Right lung (tissue), 5 donors: Measurements from ENCODE around the gene TPRG1L. TPM values are rescaled to one million over a fixed set of nuclear protein-coding genes. Genes with fewer than 3 reads are reported as not detected.

ENCODE experiments used
- DNase-seq, 2 donors: peaks; one replicate each; pipeline ENCODE4 v3.0.0-alpha.2; 2013
- polyA plus RNA-seq, 5 donors: library from polyadenylated mRNA; unstranded; fragments of 120-200 nt; gene quantifications; one replicate each; pipeline versions ENCODE4 v1.2.1 to v1.2.3, GENCODE V29; 2013; ENCODE audit warnings: inconsistent platforms in 1 of 5, low replicate concordance in 1 of 5; ENCODE audit not compliant: insufficient read length in 5 of 5, insufficient read depth in 1 of 5

Gene TPRG1L
- polyA plus RNA-seq, 5 donors = 26.3 to 34.9 (median 30.0) TPM

DNA sequence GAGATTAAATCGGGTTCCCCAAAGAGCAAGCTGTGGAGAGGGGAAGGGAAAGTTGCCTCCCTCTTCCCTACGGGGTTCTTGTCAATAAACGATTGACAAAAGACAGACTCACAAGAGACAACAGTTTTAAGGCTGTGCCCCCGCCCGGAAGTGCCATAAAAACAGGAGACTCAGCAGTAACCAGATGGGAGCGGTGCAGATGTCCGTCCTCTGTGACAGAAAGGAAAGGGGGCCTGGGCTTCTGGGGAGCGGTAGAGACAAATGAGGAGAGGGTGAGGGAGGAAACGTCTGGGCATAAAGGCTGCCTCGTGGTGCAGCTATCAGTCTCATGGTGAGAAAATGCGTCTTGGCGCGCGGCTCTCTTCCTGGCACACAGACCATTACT, 33.4 kb downstream of the TPRG1L start:
- DNase-seq = no peak

GRCh38 chr1:3659093-3659492, 34.3 kb downstream of the TPRG1L start:
- no peak for DNase-seq

DNA sequence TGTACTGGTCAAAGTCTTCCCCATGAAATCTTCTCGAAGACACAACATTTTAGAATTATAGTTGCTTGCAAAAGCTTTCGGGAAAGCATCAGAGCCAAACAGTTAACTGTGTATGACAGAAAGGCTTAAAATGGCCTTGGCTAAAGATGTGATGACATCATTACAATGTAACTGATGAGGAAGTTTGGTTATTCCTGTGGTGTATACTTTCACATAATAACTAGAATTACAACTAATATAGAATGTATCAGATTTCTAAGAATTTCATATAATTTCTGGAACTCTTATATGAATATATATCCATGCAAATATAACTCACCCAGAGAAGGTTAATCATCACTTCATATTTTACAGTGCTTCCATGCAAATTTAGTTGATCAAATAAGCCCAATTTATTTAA, 35.9 kb downstream of the TPRG1L start:
- no peak for DNase-seq

- DNase-seq = no peak
Measured at GRCh38 chr1:3661631-3662030, 36.8 kb downstream of the TPRG1L start.

GRCh38 chr1:3662080-3662671, 37.4 kb downstream of the TPRG1L start:
- DNase-seq = no peak

- no peak for DNase-seq
Measured at GRCh38 chr1:3663999-3664699, 39.3 kb downstream of the TPRG1L start.

DNA sequence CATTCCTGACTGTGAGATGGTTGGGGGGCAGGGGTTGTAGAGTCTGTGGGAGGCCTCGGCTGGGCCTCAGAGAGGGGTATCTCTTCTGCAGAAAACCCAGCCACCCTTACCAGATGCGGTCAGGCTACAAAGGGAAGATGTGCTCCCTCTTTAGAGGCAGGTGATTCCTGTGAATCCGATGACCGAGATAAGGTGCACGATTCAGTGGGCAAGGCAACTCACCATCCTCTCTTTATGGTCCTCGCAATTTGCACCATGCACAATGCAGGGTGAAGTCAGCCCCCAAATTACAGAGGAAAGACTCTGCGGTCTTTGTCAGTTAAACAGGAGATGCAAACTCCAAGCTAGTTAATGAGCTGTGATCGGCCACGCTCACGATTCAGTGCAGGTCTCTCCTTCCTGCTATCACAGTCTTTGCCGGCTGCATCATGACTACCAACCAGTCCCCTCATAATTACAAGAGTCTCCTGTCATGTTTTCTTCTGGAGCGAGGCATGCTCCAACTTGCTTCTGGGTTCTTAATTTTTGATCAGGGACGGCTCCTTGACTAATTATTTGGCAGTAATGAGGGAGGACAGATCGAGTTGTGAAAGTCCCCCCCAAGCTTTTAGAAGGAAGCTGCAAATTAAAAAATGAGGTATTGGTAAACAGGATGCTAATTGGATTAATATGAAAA, 40.0 kb downstream of the TPRG1L start:
- DNase-seq = no peak

GRCh38 chr1:3668148-3668547, 43.3 kb downstream of the TPRG1L start:
- no peak for DNase-seq

GRCh38 chr1:3668585-3669300, 43.9 kb downstream of the TPRG1L start:
- DNase-seq = peak; percentile 59 to 66

- no peak for DNase-seq
Measured at GRCh38 chr1:3669421-3669821, 44.6 kb downstream of the TPRG1L start.

GRCh38 chr1:3669971-3670431, 45.2 kb downstream of the TPRG1L start:
- DNase-seq = no peak

DNA sequence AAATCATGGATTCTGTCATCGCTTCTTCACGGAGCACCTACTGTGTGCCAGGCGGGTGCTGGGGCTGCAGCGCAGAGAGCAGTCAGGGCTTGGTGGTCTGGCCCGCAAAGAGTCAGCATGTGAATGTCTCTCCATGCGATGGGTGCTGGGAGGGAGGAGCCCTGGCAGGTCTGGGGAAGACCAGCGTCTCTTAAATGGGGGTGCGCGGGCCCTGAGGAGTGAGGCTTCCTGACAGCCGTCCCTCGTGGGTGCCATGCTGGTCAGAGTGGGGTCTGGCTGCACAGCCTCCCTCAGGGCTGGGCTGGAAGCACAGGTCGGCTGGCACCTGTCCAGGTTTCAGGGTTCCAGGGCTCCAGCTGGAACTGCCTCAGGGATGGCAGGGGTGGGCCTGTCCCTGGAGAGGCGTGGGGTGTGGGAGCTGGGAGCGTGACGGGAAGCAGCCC, 46.0 kb downstream of the TPRG1L start:
- no peak for DNase-seq

GRCh38 chr1:3671371-3672180, 46.8 kb downstream of the TPRG1L start:
- no peak for DNase-seq

DNA sequence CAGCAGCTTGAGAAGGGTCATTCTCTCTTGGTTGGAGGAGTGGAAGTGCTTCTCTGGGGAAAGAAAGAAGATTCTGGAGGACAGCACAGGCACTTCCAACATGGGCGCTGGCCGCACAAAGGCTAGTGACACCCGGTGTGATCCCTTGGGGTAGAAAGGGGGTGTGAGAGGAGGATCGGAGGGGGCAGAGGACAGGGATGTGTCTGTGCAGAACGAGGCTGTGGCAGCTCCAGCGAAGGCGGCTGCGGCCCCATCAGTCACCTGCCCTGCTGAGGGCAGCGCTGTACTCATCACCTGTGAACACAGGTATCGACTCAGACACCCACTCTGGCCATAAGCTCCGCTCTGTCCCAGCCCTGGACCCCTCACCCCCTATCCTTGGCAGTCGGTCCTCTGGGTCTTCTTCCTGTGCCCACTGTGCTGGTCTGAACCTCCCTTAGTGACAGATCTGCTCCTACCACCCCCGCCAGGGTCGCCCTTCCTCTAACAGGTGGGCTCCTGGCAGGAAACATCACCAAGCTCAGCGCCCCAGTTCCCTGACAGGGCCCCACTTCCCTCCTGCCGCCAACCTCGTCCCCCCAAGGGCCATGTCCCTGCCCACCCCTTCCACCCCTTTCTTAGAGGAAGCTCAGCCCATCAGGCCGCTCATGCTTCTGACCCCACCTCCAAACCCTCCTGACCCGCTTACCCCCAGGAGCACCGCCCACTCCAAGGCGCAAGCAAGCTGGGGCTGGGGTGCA, 47.6 kb downstream of the TPRG1L start:
- DNase-seq = no peak

- no peak for DNase-seq
Measured at GRCh38 chr1:3672971-3673361, 48.2 kb downstream of the TPRG1L start.

DNA sequence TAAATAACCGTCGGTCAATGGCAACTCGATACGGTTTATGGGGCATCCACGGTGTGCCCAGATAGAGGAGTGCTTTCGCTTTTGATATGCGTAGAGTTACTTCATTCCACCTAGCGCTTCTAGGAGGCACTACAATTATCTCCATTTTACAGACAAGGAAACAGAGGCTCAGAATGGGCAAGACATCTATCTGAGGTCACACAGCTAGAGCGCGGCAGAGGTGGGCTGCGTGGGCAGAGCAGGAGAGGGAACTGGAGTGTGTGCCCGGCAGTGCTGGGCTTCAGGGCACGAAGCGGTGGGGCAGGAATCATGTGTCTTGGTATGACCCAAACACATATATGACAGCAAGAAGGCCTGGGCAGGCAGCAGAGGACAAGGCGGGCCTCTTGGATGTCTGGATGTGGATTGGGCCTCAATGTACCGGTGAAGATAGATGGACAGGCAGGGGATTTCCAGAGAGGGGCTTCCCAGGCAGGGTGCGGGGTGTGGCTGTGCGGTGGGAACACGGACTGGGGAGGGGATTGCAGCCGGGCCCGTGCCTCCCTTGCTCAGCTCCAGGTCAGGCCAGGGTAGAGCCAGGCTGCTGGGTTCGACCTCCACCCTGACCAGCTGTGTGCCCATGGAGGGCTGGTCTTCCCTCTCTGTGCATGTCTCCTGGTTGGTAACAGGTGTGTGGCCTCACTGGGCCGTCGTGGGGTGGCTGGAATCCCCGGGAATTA, 48.7 kb downstream of the TPRG1L start:
- no peak for DNase-seq

- DNase-seq = peak; percentile 38 to 40
Measured at GRCh38 chr1:3674100-3675094, 49.6 kb downstream of the TPRG1L start.

DNA sequence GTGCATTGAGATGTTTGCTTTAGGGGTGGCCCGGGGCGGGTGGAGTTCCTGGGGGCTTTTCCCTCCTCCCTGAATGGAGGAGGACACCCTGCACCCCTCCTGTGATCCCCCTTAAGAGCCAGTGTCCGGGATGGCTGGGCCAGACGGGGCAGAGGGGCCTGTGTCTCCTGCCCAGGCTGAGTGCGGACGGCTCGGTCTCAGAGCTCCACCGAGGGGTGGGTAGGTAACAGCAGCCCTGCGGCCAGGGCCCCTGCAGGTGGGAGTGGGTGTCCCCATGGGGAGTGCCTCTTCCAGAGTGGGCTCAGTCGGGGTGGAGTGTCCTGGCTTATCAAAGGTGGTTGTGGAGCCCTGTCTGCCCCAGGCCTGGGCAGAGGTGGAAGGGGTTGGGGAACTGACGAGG, 50.6 kb downstream of the TPRG1L start:
- DNase-seq = no peak
